K562 (cell line): Measurements from ENCODE around the gene PCLAF. TPM values are rescaled to one million over a fixed set of nuclear protein-coding genes. Genes with fewer than 3 reads are reported as not detected.
A peak's percentile ranks its signal among the peaks of the same experiment; 100 is the strongest.

Experiments
- ATAC-seq: fragments of 200-7000 bp; cut with Tn5 transposase; 3 replicates; pipeline ENCODE4 v1.9.1; 2020; ENCODE audit warnings: moderate library complexity
- BruUV-seq: library from RNA; stranded (reverse); fragments of 400-500 nt; replicated peaks from 2 replicates; lab custom pipeline; 2021; lab: Mats Ljungman, UMichigan
- CTCF ChIA-PET: fragments of 300-600 bp; formaldehyde crosslinking; extraction: SDS; loops from one replicate; lab custom pipeline; 2021; ENCODE audit warnings: low intra/inter-chr PET ratio; lab: Yijun Ruan, JAX
- POLR2A ChIA-PET: fragments of 300-600, 350-650 bp; sonication (Branson Sonifier 250); formaldehyde crosslinking; extraction: SDS; loops from one replicate; lab custom pipeline; 2021; ENCODE audit warnings: antibody characterized with exemption, inconsistent platforms; lab: Yijun Ruan, JAX
- DNase-seq, 4 experiments: peaks; one replicate each; pipeline versions ENCODE4 v3.0.0 to v3.0.0-alpha.2; 2011 to 2018; ENCODE audit warnings: low spot score in 3 of 4, mixed read lengths in 3 of 4; ENCODE audit errors: extremely low read depth in 1 of 4
- FAIRE-seq: peaks from 2 replicates; lab custom pipeline; 2011; peaks lifted over from hg19 to GRCh38; lab: Jason Lieb, UNC
- H2AFZ ChIP-seq: 2 replicates; pipeline ENCODE4 v1.6.0; 2011; ENCODE audit warnings: low read depth, low read length, control low read depth, inconsistent platforms
- H3K27ac ChIP-seq: fragments of 200-600 bp; 3 replicates; pipeline ENCODE4 v1.8.0; 2011; ENCODE audit warnings: low read depth, mild to moderate bottlenecking, control low read depth, inconsistent platforms, low read length, moderate library complexity, mixed read lengths; ENCODE audit errors: extremely low read depth
- H3K27me3 ChIP-seq, 2 experiments: fragments of 300-600 bp in 1 of 2; 2 replicates in 1 of 2; 3 replicates in 1 of 2; pipeline versions ENCODE4 v1.6.0 to v1.8.0; 2011; ENCODE audit warnings: inconsistent platforms in 2 of 2, low read length in 2 of 2, mild to moderate bottlenecking in 1 of 2, mixed read lengths in 1 of 2, moderate library complexity in 1 of 2; ENCODE audit not compliant: control insufficient read depth in 2 of 2, insufficient read depth in 2 of 2
- H3K36me3 ChIP-seq: fragments of 300-600 bp; 3 replicates; pipeline ENCODE4 v1.8.0; 2011; ENCODE audit warnings: mild to moderate bottlenecking, low read length, inconsistent platforms; ENCODE audit not compliant: control insufficient read depth, insufficient read depth
- H3K4me1 ChIP-seq, 2 experiments: fragments of 200-600 bp in 1 of 2; replicated peaks in 1 of 2; 2 replicates in 1 of 2; 3 replicates in 1 of 2; pipeline versions ENCODE4 v1.5.1 to v1.8.0; 2011; ENCODE audit warnings: inconsistent platforms in 2 of 2, low read length in 2 of 2, mild to moderate bottlenecking in 1 of 2, mixed read lengths in 1 of 2, moderate library complexity in 1 of 2; ENCODE audit not compliant: control insufficient read depth in 2 of 2, insufficient read depth in 2 of 2
- H3K4me2 ChIP-seq: 2 replicates; pipeline ENCODE4 v1.6.1; 2011; ENCODE audit warnings: low read length, control low read depth, inconsistent platforms, mixed read lengths; ENCODE audit not compliant: insufficient read depth
- H3K4me3 ChIP-seq: fragments of 200-600 bp; sonication (generic), shearing (Covaris generic); 2 replicates; pipeline ENCODE4 v1.5.1; 2016; ENCODE audit warnings: control low read depth, inconsistent platforms
- H3K79me2 ChIP-seq: fragments of 200-600 bp; 3 replicates; pipeline ENCODE4 v1.8.0; 2011; ENCODE audit warnings: low read length, inconsistent platforms; ENCODE audit not compliant: control insufficient read depth, insufficient read depth
- H3K9ac ChIP-seq, 2 experiments: 2 replicates each; pipeline versions ENCODE4 v1.6.0 to v1.6.1; 2011; ENCODE audit warnings: low read depth in 2 of 2, low read length in 2 of 2, control low read depth in 1 of 2, inconsistent platforms in 1 of 2, mild to moderate bottlenecking in 1 of 2, mixed read lengths in 1 of 2; ENCODE audit not compliant: insufficient read depth in 1 of 2
- H3K9me1 ChIP-seq: one replicate; pipeline ENCODE4 v1.6.0; 2011; ENCODE audit warnings: inconsistent platforms, mild to moderate bottlenecking, low read length, moderate library complexity; ENCODE audit not compliant: control insufficient read depth, insufficient read depth
- H3K9me3 ChIP-seq: replicated peaks from 2 replicates; pipeline ENCODE4 v1.5.1; 2011; ENCODE audit warnings: low read depth, low read length, inconsistent platforms; ENCODE audit not compliant: control insufficient read depth, insufficient read depth
- H4K20me1 ChIP-seq: replicated peaks from 2 replicates; pipeline ENCODE4 v1.6.1; 2011; ENCODE audit warnings: low read length, inconsistent platforms, mixed read lengths; ENCODE audit not compliant: control insufficient read depth, insufficient read depth
- ZNF197 ChIP-seq: fragments of 200-800 bp; sonication (Bioruptor generic); IDR thresholded peaks from 2 replicates; pipeline ENCODE4 v1.6.1; 2016; ENCODE audit warnings: low read depth, missing genetic modification characterization, missing compliant biosample characterization
- in situ Hi-C: fragments of 300-500 bp; cut with MboI; formaldehyde crosslinking; loops from 4 replicates; pipeline ENCODE4 v1.15.0; 2018; ENCODE audit warnings: inconsistent platforms, mixed read lengths
- intact Hi-C: fragments of 100-400 bp; cut with micrococcal nuclease; formaldehyde crosslinking; loops from 2 replicates; pipeline ENCODE4 v1.14.2; 2022
- polyA plus RNA-seq, 8 experiments: library from polyadenylated mRNA; depleted of rRNA in 4 of 8; stranded (reverse) in 5 of 8; unstranded in 3 of 8; fragments of >200 nt; fragmentation: Nextera tagmentation in 2 of 8; fragmentation: Illumina TruSeq in 1 of 8; extraction: Ambion mirVana in 2 of 8; extraction: Trizol in 1 of 8; gene quantifications; 2 replicates each; pipeline versions ENCODE4 v1.2.1 to v1.2.3, GENCODE V29; 2011 to 2014; ENCODE audit warnings: inconsistent platforms in 1 of 8, missing spikeins in 1 of 8
- total RNA-seq, 7 experiments: library from RNA; depleted of rRNA in 6 of 7; stranded (reverse); fragments of >200 nt in 6 of 7; fragmentation: Illumina TruSeq in 2 of 7; extraction: Trizol in 2 of 7; gene quantifications; 2 replicates each; pipeline versions ENCODE4 v1.2.1 to v1.2.3, GENCODE V29; 2011 to 2021; ENCODE audit warnings: low replicate concordance in 1 of 7
- TF ChIP-seq, protein P1 (sequence below): fragments of 150-350 bp; conservative IDR thresholded peaks from 2 replicates; pipeline ENCODE4 v1.6.1; 2014; ENCODE audit warnings: low read length

The PCLAF gene
- total and polyA plus RNA-seq, 9 of the 15 experiments (the other 6 are each of a cell fraction or from before 2014, with no cell fraction given) = 112 to 881 (median 360) TPM

DNA sequence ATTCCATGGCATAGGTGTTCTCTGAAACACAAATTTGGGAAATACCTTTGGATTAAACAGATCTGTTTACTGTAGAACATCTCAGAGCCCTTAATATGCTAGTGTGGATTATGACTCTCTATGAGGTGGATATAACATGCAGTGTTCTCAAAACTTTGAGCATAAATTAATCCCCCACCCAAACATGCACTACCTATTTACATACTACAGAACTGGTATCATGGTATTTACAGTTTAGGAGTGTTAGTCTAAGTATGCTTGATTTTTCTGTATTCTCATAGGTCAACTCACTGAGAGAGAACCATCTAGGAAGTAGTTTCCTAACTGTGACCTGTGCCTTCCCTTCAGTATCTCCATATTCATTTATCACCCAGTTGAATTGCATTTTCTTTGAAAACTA lies 48.2 kb upstream of the PCLAF start:
- intact Hi-C loops (loop anchor here (5.0 to 10.0 kb wide), 2 partner anchors 225 to 298 kb away; no protein-coding TSS in a partner anchor), in situ Hi-C loops (no loop called here)
- CTCF ChIA-PET = no interaction called here
- H4K20me1 ChIP-seq = no peaks in the 10 kb centered on the region
- H3K9me3 ChIP-seq = no peaks in the 10 kb centered on the region
- H3K4me3 ChIP-seq = no peak overlapping the region
- no peaks in the 10 kb centered on the region for H3K9me1 ChIP-seq
- POLR2A ChIA-PET = interaction anchor here (0.5 to 1.4 kb wide), 4 partner anchors 11 to 226 kb away, joined by 3 to 4 read pairs (median 3); partner anchors contain the start of gene ZNF609
- DNase-seq = no peak
- no peak for ATAC-seq
- H3K36me3 ChIP-seq = peaks cover 14% of the 10 kb centered on the region; the same call in 2 of the 3 replicates
- no peak overlapping the region for H3K4me2 ChIP-seq
- H3K9ac ChIP-seq = no peak overlapping the region
- TF ChIP-seq, protein P1, sequence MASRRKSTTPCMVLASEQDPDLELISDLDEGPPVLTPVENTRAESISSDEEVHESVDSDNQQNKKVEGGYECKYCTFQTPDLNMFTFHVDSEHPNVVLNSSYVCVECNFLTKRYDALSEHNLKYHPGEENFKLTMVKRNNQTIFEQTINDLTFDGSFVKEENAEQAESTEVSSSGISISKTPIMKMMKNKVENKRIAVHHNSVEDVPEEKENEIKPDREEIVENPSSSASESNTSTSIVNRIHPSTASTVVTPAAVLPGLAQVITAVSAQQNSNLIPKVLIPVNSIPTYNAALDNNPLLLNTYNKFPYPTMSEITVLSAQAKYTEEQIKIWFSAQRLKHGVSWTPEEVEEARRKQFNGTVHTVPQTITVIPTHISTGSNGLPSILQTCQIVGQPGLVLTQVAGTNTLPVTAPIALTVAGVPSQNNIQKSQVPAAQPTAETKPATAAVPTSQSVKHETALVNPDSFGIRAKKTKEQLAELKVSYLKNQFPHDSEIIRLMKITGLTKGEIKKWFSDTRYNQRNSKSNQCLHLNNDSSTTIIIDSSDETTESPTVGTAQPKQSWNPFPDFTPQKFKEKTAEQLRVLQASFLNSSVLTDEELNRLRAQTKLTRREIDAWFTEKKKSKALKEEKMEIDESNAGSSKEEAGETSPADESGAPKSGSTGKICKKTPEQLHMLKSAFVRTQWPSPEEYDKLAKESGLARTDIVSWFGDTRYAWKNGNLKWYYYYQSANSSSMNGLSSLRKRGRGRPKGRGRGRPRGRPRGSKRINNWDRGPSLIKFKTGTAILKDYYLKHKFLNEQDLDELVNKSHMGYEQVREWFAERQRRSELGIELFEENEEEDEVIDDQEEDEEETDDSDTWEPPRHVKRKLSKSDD = no peak
- 0 out of 2 replicates have a peak, but pooled peaks have one; percentile 9 for TF ChIP-seq ZNF197
- no peak overlapping the region for H2AFZ ChIP-seq
- BruUV-seq = no TSS peak
- no peak for FAIRE-seq
- no peak overlapping the region for H3K27ac ChIP-seq
- H3K79me2 ChIP-seq = no peaks in the 10 kb centered on the region
- H3K4me1 ChIP-seq = peaks cover 3 to 19% of the 10 kb centered on the region in 2 experiments; a peak in 3 of 5 replicates
- no peaks in the 10 kb centered on the region for H3K27me3 ChIP-seq
